H1 (cell line): ENCODE measurements around the gene EPHA3. TPM values are rescaled to one million over a fixed set of nuclear protein-coding genes. Genes with fewer than 3 reads are reported as not detected.

Experiments
- CTCF ChIA-PET: fragments of 300-600 bp; sonication (Branson Sonifier 250); formaldehyde crosslinking; loops from one replicate; lab custom pipeline; 2021; ENCODE audit not compliant: partially characterized antibody; lab: Charles Lee
- POLR2A ChIA-PET: fragments of 300-600 bp; sonication (Branson Sonifier 250); formaldehyde crosslinking; loops from one replicate; lab custom pipeline; 2021; ENCODE audit warnings: inconsistent platforms; ENCODE audit not compliant: partially characterized antibody; lab: Charles Lee
- DNase-seq, 2 experiments: peaks; one replicate each; pipeline versions ENCODE4 v3.0.0 to v3.0.0-alpha.2; 2010 to 2022; ENCODE audit warnings: low spot score in 2 of 2, low read depth in 1 of 2, mixed read lengths in 1 of 2
- FAIRE-seq: peaks from 2 replicates; lab custom pipeline; 2011; peaks lifted over from hg19 to GRCh38; lab: Jason Lieb, UNC
- H2AFZ ChIP-seq: 2 replicates; pipeline ENCODE4 v1.8.1; 2012; ENCODE audit warnings: low read length, inconsistent platforms
- H2AK5ac ChIP-seq: 2 replicates; pipeline ENCODE4 v1.6.1; 2013; ENCODE audit warnings: low read depth, low read length
- H2BK120ac ChIP-seq: replicated peaks from 2 replicates; pipeline ENCODE3; 2013; ENCODE audit warnings: low read depth, low read length, inconsistent platforms
- H2BK12ac ChIP-seq: 2 replicates; pipeline ENCODE4 v1.6.1; 2013; ENCODE audit warnings: low read depth, low read length
- H2BK15ac ChIP-seq: 2 replicates; pipeline ENCODE4 v1.6.1; 2013; ENCODE audit warnings: low read length
- H2BK20ac ChIP-seq: 2 replicates; pipeline ENCODE4 v1.6.1; 2013; ENCODE audit warnings: low read length
- H2BK5ac ChIP-seq: 2 replicates; pipeline ENCODE4 v1.6.1; 2013; ENCODE audit warnings: low read depth, low read length
- H3K14ac ChIP-seq: 2 replicates; pipeline ENCODE4 v1.6.1; 2013; ENCODE audit warnings: inconsistent platforms; ENCODE audit not compliant: insufficient read length
- H3K18ac ChIP-seq: 2 replicates; pipeline ENCODE4 v1.6.1; 2013; ENCODE audit warnings: low read length; ENCODE audit errors: extremely low read depth
- H3K23ac ChIP-seq: 2 replicates; pipeline ENCODE4 v1.6.1; 2013; ENCODE audit warnings: inconsistent platforms; ENCODE audit not compliant: insufficient read length
- H3K23me2 ChIP-seq: 2 replicates; pipeline ENCODE4 v1.6.1; 2013; ENCODE audit warnings: low read depth, low read length
- H3K27ac ChIP-seq: 2 replicates; pipeline ENCODE4 v1.6.1; 2011; ENCODE audit warnings: low read depth, low read length, inconsistent platforms
- H3K27me3 ChIP-seq, 4 experiments: replicated peaks in 1 of 4; 1 replicate in 1 of 4; 2 replicates in 3 of 4; pipeline versions ENCODE4 v1.6.1 to v1.8.1; 2011 to 2013; ENCODE audit warnings: low read length in 3 of 4, mild to moderate bottlenecking in 3 of 4, inconsistent platforms in 2 of 4, mixed read lengths in 2 of 4, moderate library complexity in 1 of 4; ENCODE audit not compliant: control insufficient read depth in 3 of 4, insufficient read depth in 3 of 4; ENCODE audit errors: extremely low read depth in 1 of 4
- H3K36me3 ChIP-seq, 4 experiments: 2 replicates each; pipeline versions ENCODE4 v1.6.1 to v1.8.1; 2011 to 2013; ENCODE audit warnings: mild to moderate bottlenecking in 4 of 4, low read length in 3 of 4, moderate library complexity in 2 of 4, control low read depth in 1 of 4, inconsistent platforms in 1 of 4; ENCODE audit not compliant: insufficient read depth in 4 of 4, control insufficient read depth in 2 of 4
- H3K4ac ChIP-seq: replicated peaks from 2 replicates; pipeline ENCODE3; 2013; ENCODE audit warnings: low read length, low read depth, mixed read lengths, inconsistent platforms; ENCODE audit not compliant: insufficient read length
- H3K4me1 ChIP-seq, 4 experiments: replicated peaks in 1 of 4; 1 replicate in 1 of 4; 2 replicates in 3 of 4; pipeline versions ENCODE4 v1.6.1 to v1.8.1; 2011 to 2013; ENCODE audit warnings: low read length in 3 of 4, inconsistent platforms in 2 of 4, mixed read lengths in 1 of 4; ENCODE audit not compliant: insufficient read depth in 4 of 4, control insufficient read depth in 3 of 4
- H3K4me2 ChIP-seq, 2 experiments: 2 replicates each; pipeline versions ENCODE4 v1.6.1 to v1.8.1; 2011 to 2013; ENCODE audit warnings: low read depth in 2 of 2, low read length in 2 of 2, control low read depth in 1 of 2, inconsistent platforms in 1 of 2, mild to moderate bottlenecking in 1 of 2; ENCODE audit not compliant: insufficient read depth in 1 of 2
- H3K4me3 ChIP-seq, 4 experiments: fragments of 200-600, 300-600 bp in 1 of 4; sonication (generic), shearing (Covaris generic), sonication (Bioruptor Twin) in 1 of 4; 2 replicates each; pipeline versions ENCODE4 v1.5.1 to v1.8.1; 2011 to 2016; ENCODE audit warnings: low read length in 4 of 4, low read depth in 3 of 4, control low read depth in 2 of 4, inconsistent platforms in 2 of 4, mild to moderate bottlenecking in 2 of 4, mixed read lengths in 1 of 4, moderate library complexity in 1 of 4; ENCODE audit not compliant: insufficient read depth in 2 of 4; ENCODE audit errors: extremely low read depth in 1 of 4
- H3K56ac ChIP-seq: replicated peaks from 2 replicates; pipeline ENCODE3; 2013; ENCODE audit warnings: low read depth, mild to moderate bottlenecking, mixed read lengths, low read length, inconsistent platforms; ENCODE audit not compliant: insufficient read length
- H3K79me1 ChIP-seq: 2 replicates; pipeline ENCODE4 v1.6.1; 2013; ENCODE audit warnings: low read depth, low read length, control low read depth
- H3K79me2 ChIP-seq, 2 experiments: 2 replicates each; pipeline versions ENCODE4 v1.6.1 to v1.8.1; 2012 to 2013; ENCODE audit warnings: low read length in 2 of 2, mild to moderate bottlenecking in 2 of 2, inconsistent platforms in 1 of 2; ENCODE audit not compliant: insufficient read depth in 2 of 2, control insufficient read depth in 1 of 2
- H3K9ac ChIP-seq, 4 experiments: replicated peaks in 1 of 4; 1 replicate in 1 of 4; 2 replicates in 3 of 4; pipeline versions ENCODE4 v1.6.1 to v1.8.1; 2011 to 2013; ENCODE audit warnings: low read depth in 3 of 4, low read length in 3 of 4, control low read depth in 2 of 4, mild to moderate bottlenecking in 2 of 4, moderate library complexity in 2 of 4, inconsistent platforms in 1 of 4; ENCODE audit errors: extremely low read depth in 1 of 4
- H3K9me3 ChIP-seq, 2 experiments: 2 replicates each; pipeline versions ENCODE4 v1.6.1 to v1.8.1; 2012 to 2013; ENCODE audit warnings: mild to moderate bottlenecking in 2 of 2, moderate library complexity in 2 of 2, control low read depth in 1 of 2, inconsistent platforms in 1 of 2, low read depth in 1 of 2, low read length in 1 of 2, mixed read lengths in 1 of 2; ENCODE audit not compliant: insufficient read depth in 2 of 2
- H4K20me1 ChIP-seq, 2 experiments: replicated peaks in 1 of 2; 2 replicates each; pipeline versions ENCODE3 to v1.8.1; 2011 to 2013; ENCODE audit warnings: inconsistent platforms in 2 of 2, low read length in 2 of 2, mild to moderate bottlenecking in 1 of 2; ENCODE audit not compliant: insufficient read depth in 2 of 2, control insufficient read depth in 1 of 2
- H4K5ac ChIP-seq: 2 replicates; pipeline ENCODE4 v1.6.1; 2013; ENCODE audit warnings: low read length, low read depth, mixed read lengths, inconsistent platforms; ENCODE audit not compliant: insufficient read length
- H4K8ac ChIP-seq: 2 replicates; pipeline ENCODE4 v1.8.0; 2013; ENCODE audit warnings: mild to moderate bottlenecking, moderate library complexity, low read length, inconsistent platforms; ENCODE audit not compliant: insufficient read depth; ENCODE audit errors: extremely low read depth
- H4K91ac ChIP-seq: replicated peaks from 2 replicates; pipeline ENCODE3; 2013; ENCODE audit warnings: low read length, mixed read lengths, inconsistent platforms; ENCODE audit not compliant: insufficient read length
- WGBS, 2 experiments: shearing (Covaris generic) in 1 of 2; methylation state at CpG; one replicate each; pipeline versions ENCODE4 v1.1.6 to v1.1.7; 2013 to 2015; ENCODE audit warnings: low lambda C conversion rate in 2 of 2, mixed read lengths in 2 of 2, inconsistent platforms in 1 of 2, low coverage in 1 of 2, missing lambda C conversion rate in 1 of 2; ENCODE audit not compliant: insufficient replicate concordance in 2 of 2, insufficient coverage in 1 of 2, insufficient read length in 1 of 2; ENCODE audit errors: extremely low coverage in 1 of 2, missing lambda C conversion rate in 1 of 2; 5-methylcytosine and 5-hydroxymethylcytosine counted together
- polyA plus RNA-seq, 7 experiments: library from polyadenylated mRNA; depleted of rRNA in 3 of 7; stranded (reverse) in 5 of 7; unstranded in 2 of 7; fragments of >200 nt in 5 of 7; fragments of 200-250 nt in 2 of 7; gene quantifications; 1 replicate in 5 of 7; 2 replicates in 1 of 7; 4 replicates in 1 of 7; pipeline versions ENCODE4 v1.2.1 to v1.2.3, GENCODE V29; 2011 to 2013; ENCODE audit warnings: missing spikeins in 2 of 7, mixed read lengths in 2 of 7
- total RNA-seq: library from RNA; stranded (reverse); fragmentation: NEBNext Ultra II Directional; extraction: Animal tissue kit (Norgen Biotek cat#: 25700); gene quantifications from 2 replicates; pipeline ENCODE4 v1.2.1, GENCODE V29; 2021

The EPHA3 gene
- total and polyA plus RNA-seq, 2 of the 8 experiments (the other 6 are each of a cell fraction or from before 2014, with no cell fraction given) = 0.09 to 0.22 TPM

DNA sequence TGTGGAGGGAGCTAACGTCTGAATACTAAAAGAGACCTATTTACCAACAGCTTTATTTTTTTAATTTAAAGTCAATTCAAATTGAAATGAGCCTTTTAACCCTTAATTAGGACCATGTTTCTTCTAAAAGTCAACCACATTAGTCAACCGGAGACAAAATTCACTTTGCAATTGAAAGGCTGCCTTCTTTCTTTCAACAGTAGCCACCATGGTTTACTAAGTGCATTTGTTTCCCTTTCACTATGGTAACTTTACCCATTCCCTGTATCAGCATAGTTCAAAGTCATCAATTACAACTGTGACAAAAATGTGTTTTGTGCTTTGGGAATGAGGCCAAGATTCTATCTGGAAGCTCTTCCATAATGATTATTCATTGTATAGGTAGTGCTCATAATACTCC, 225.4 kb downstream of the EPHA3 start:
- WGBS, 2 experiments = 10% methylated on average over 2 of the region's 2 CpGs; no CpG with 5 or more reads in 1 of the 2 experiments

More for the DNA sequence above, 225.4 kb downstream of the EPHA3 start:
- H4K8ac ChIP-seq = no peak overlapping the region
- H4K5ac ChIP-seq = no peak overlapping the region
- no peaks in the 10 kb centered on the region for H4K20me1 ChIP-seq
- H2AK5ac ChIP-seq = no peak overlapping the region
- H2AFZ ChIP-seq = no peak overlapping the region
- H3K79me2 ChIP-seq = no peaks in the 10 kb centered on the region
- H2BK120ac ChIP-seq = no peak overlapping the region
- H3K4ac ChIP-seq = no peak overlapping the region
- ChIA-PET POLR2A (no interaction called here), CTCF (interaction anchor here (0.9 to 1.0 kb wide), 2 partner anchors 18 to 89 kb away, joined by 3 to 4 read pairs; no protein-coding TSS in a partner anchor)
- DNase-seq (peak in 1 of 2 experiments; percentile 31), FAIRE-seq (no peak)
- no peaks in the 10 kb centered on the region for H3K79me1 ChIP-seq
- H3K36me3 ChIP-seq = no peaks in the 10 kb centered on the region
- no peak overlapping the region for H3K14ac ChIP-seq
- H3K27me3 ChIP-seq = no peaks in the 10 kb centered on the region
- no peak overlapping the region for H3K18ac ChIP-seq
- H3K23ac ChIP-seq = no peak overlapping the region
- H3K9me3 ChIP-seq = no peaks in the 10 kb centered on the region
- no peak overlapping the region; the same call in 1 of the 2 replicates for H2BK12ac ChIP-seq
- peak overlapping the region in 1 of 4 experiments; percentile 22; a peak in 1 of 8 replicates for H3K4me3 ChIP-seq
- no peak overlapping the region for H4K91ac ChIP-seq
- H3K9ac ChIP-seq = no peak overlapping the region
- H2BK15ac ChIP-seq = no peak overlapping the region
- peak overlapping the region; percentile 38 to 44; a peak in 3 of 4 replicates for H3K4me2 ChIP-seq
- no peaks in the 10 kb centered on the region for H3K23me2 ChIP-seq
- H2BK5ac ChIP-seq = no peak overlapping the region
- H2BK20ac ChIP-seq = no peak overlapping the region
- H3K27ac ChIP-seq = no peak overlapping the region
- H3K56ac ChIP-seq = no peak overlapping the region
- H3K4me1 ChIP-seq = peaks cover 2 to 12% (median 7%) of the 10 kb centered on the region in 4 experiments
